Stimulated activated CD4-positive, alpha-beta T cell treated with anti-CD3 and anti-CD28 coated beads, Interleukin-1b, Interleukin-23, amount 100 ng/mL, for 4 hours (primary cell): ENCODE results near the gene FAIM2.
A peak's percentile ranks its signal among the peaks of the same experiment; 100 is the strongest.
"Not testable (repeated sequence)": the region's sequence is repeated elsewhere in the genome, so short reads cannot be mapped to it uniquely, and the experiment has no call there.

ENCODE experiments used
- DNase-seq, 2 donors: peaks; one replicate each; pipeline ENCODE4 v3.0.0-alpha.2; 2020; ENCODE audit warnings: low read depth in 2 of 2

Gene FAIM2

GRCh38 chr12:49879065-49879464 lies 24.6 kb downstream of the FAIM2 start:
- not testable (repeated sequence) for DNase-seq

GRCh38 chr12:49878021-49878420 lies 25.7 kb downstream of the FAIM2 start:
- DNase-seq, result no peak

GRCh38 chr12:49877066-49877465 lies 26.6 kb downstream of the FAIM2 start:
- no peak for DNase-seq

GRCh38 chr12:49876070-49876469 lies 27.6 kb downstream of the FAIM2 start:
- no peak for DNase-seq

- no peak for DNase-seq
Observed at GRCh38 chr12:49875115-49875720, 28.5 kb downstream of the FAIM2 start.

GRCh38 chr12:49874142-49874897 lies 29.4 kb downstream of the FAIM2 start:
- DNase-seq, result no peak

GRCh38 chr12:49873361-49873934 lies 30.3 kb downstream of the FAIM2 start:
- DNase-seq, result no peak

GRCh38 chr12:49872781-49873181 lies 30.9 kb downstream of the FAIM2 start:
- DNase-seq, result no peak

GRCh38 chr12:49872381-49872780 lies 31.3 kb downstream of the FAIM2 start:
- no peak for DNase-seq

GRCh38 chr12:49871811-49872251 lies 31.9 kb downstream of the FAIM2 start:
- DNase-seq, result not testable (repeated sequence)

- DNase-seq, result no peak
Observed at GRCh38 chr12:49871263-49871561, 32.5 kb downstream of the FAIM2 start.

GRCh38 chr12:49870501-49871262 lies 33.0 kb downstream of the FAIM2 start:
- no peak for DNase-seq

- no peak for DNase-seq
Observed at GRCh38 chr12:49869816-49870500, 33.7 kb downstream of the FAIM2 start.

GRCh38 chr12:49868952-49869815 lies 34.5 kb downstream of the FAIM2 start:
- no peak for DNase-seq

GRCh38 chr12:49868449-49868848 lies 35.3 kb downstream of the FAIM2 start:
- DNase-seq, result no peak

GRCh38 chr12:49867570-49868341 lies 35.9 kb downstream of the FAIM2 start:
- no peak for DNase-seq

- peak; percentile 64 to 66 for DNase-seq
Observed at GRCh38 chr12:49866859-49867569, 36.7 kb downstream of the FAIM2 start.

GRCh38 chr12:49865782-49866135 lies 37.9 kb downstream of the FAIM2 start:
- no peak for DNase-seq

GRCh38 chr12:49865109-49865781 lies 38.5 kb downstream of the FAIM2 start:
- DNase-seq, result no peak
